Measurements from ENCODE around the gene STK11. TPM values are rescaled to one million over a fixed set of nuclear protein-coding genes. Genes with fewer than 3 reads are reported as not detected.

Gene STK11
- total and polyA plus RNA-seq, 2 of the 4 experiments (the other 2 are of a cell fraction): 39.3 to 42.8 TPM

- H4K91ac ChIP-seq (ENCODE audit: insufficient read depth, low read depth, low read length): no peak overlapping the region
- no TSS peak for BruUV-seq (replicated peaks)
- no peak overlapping the region for H3K23ac ChIP-seq (ENCODE audit: low read depth, low read length)
- no peak overlapping the region for H4K8ac ChIP-seq (ENCODE audit: low read depth in 2 of 2, low read length in 2 of 2)
- no peak overlapping the region for H3K4me2 ChIP-seq (ENCODE audit: low read depth, low read length)
- H2BK20ac ChIP-seq (ENCODE audit: low read depth, low read length): no peak overlapping the region
- CTCF ChIA-PET: interaction anchor here (0.6 to 1.6 kb wide), 2 partner anchors 44 to 86 kb away, joined by 3 to 6 read pairs; no protein-coding TSS in a partner anchor
- no peak overlapping the region for H2AFZ ChIP-seq (replicated peaks; ENCODE audit: low read length, poor library complexity)
- H3K4me1 ChIP-seq (ENCODE audit: control insufficient read depth, insufficient read depth, low read length): peaks cover 3% of the 10 kb centered on the region
- in situ Hi-C loops (cut with MboI; ENCODE audit: low sequenced_read_pairs): no loop called here
- peaks cover 0 to 4% of the 10 kb centered on the region in 2 experiments; a peak in 2 of 4 replicates for H3K79me1 ChIP-seq (ENCODE audit: low read depth in 1 of 2, low read length in 2 of 2)
- H3K9me3 ChIP-seq (ENCODE audit: control insufficient read depth, insufficient read depth, low read length): no peaks in the 10 kb centered on the region
- H2BK120ac ChIP-seq (ENCODE audit: low read depth, low read length): no peak overlapping the region
- no peak overlapping the region for H3K9ac ChIP-seq (ENCODE audit: low read depth, low read length)
- 82% methylated on average over 1 of the region's 10 CpGs; no CpG with 5 or more reads in 1 of the 2 experiments for WGBS, 2 experiments (ENCODE audit: extremely low coverage in 2 of 2, insufficient read length in 1 of 2)
- no peak overlapping the region for H2AK9ac ChIP-seq (replicated peaks; ENCODE audit: low read depth, low read length, poor library complexity)
- ATAC-seq (ENCODE audit: low read depth) (no peak), DNase-seq (no peak)
- no peak overlapping the region for H3K4me3 ChIP-seq (ENCODE audit: insufficient read depth, low read depth, low read length)
- H2BK5ac ChIP-seq (ENCODE audit: low read depth, low read length, poor library complexity, severe bottlenecking): no peak overlapping the region
- dilution Hi-C loops (cut with HindIII; ENCODE audit: low sequenced_read_pairs, unreplicated experiment): no loop called here
- H3K18ac ChIP-seq (ENCODE audit: low read depth, low read length): no peak overlapping the region
- no peak overlapping the region for H4K5ac ChIP-seq (ENCODE audit: low read depth, low read length)
- H3K36me3 ChIP-seq (ENCODE audit: control insufficient read depth, insufficient read depth, low read length): no peaks in the 10 kb centered on the region
- no peaks in the 10 kb centered on the region for H4K20me1 ChIP-seq (ENCODE audit: insufficient read depth, low read length)
- H2AK5ac ChIP-seq (ENCODE audit: low read depth, low read length): no peak overlapping the region; the same call in 1 of the 2 replicates
- H3K56ac ChIP-seq (ENCODE audit: extremely low read depth, insufficient read depth, low read length): no peak overlapping the region
- no peak overlapping the region for H3K4ac ChIP-seq (ENCODE audit: low read depth, low read length)
- H3K9me1 ChIP-seq (ENCODE audit: insufficient read depth, low read length): 0 out of 2 replicates have a peak, but pooled peaks cover 6% of the 10 kb centered on the region
- POLR2A ChIA-PET (ENCODE audit: unreplicated experiment): no interaction called here
- no peak overlapping the region for H3K27ac ChIP-seq (ENCODE audit: insufficient read depth, low read length)
- TF ChIP-seq RAD21 (IDR thresholded peaks at IDR 0.05; ENCODE audit: low read length) (no peak), NFE2L2 (IDR thresholded peaks at IDR 0.05; ENCODE audit: low read depth, low read length) (no peak), CEBPB (IDR thresholded peaks at IDR 0.05; ENCODE audit: low read depth, low read length) (no peak), MXI1 (IDR thresholded peaks at IDR 0.05; ENCODE audit: borderline replicate concordance, low read depth, low read length) (no peak), FOS (IDR thresholded peaks at IDR 0.05; ENCODE audit: low read depth, low read length) (no peak), ELK1 (IDR thresholded peaks at IDR 0.05; ENCODE audit: borderline replicate concordance, low read depth, low read length) (no peak), SMC3 (IDR thresholded peaks at IDR 0.05; ENCODE audit: low read depth, low read length) (no peak)
- TF ChIP-seq, protein P1, sequence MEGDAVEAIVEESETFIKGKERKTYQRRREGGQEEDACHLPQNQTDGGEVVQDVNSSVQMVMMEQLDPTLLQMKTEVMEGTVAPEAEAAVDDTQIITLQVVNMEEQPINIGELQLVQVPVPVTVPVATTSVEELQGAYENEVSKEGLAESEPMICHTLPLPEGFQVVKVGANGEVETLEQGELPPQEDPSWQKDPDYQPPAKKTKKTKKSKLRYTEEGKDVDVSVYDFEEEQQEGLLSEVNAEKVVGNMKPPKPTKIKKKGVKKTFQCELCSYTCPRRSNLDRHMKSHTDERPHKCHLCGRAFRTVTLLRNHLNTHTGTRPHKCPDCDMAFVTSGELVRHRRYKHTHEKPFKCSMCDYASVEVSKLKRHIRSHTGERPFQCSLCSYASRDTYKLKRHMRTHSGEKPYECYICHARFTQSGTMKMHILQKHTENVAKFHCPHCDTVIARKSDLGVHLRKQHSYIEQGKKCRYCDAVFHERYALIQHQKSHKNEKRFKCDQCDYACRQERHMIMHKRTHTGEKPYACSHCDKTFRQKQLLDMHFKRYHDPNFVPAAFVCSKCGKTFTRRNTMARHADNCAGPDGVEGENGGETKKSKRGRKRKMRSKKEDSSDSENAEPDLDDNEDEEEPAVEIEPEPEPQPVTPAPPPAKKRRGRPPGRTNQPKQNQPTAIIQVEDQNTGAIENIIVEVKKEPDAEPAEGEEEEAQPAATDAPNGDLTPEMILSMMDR (conservative IDR thresholded peaks at IDR 0.05; ENCODE audit: low read depth, low read length): no peak
- intact Hi-C loops (cut with micrococcal nuclease): no loop called here
- H3K14ac ChIP-seq (replicated peaks; ENCODE audit: low read depth, low read length): no peak overlapping the region
- no peak overlapping the region for H2BK15ac ChIP-seq (ENCODE audit: low read depth, low read length)
- no peaks in the 10 kb centered on the region for H3K27me3 ChIP-seq (ENCODE audit: control insufficient read depth, insufficient read depth, low read length)
Measured at GRCh38 chr19:1199531-1199930, 6.0 kb upstream of the STK11 start.

Measured in IMR-90 (cell line).